ENCODE measurements around the gene TCTN2.

DNA sequence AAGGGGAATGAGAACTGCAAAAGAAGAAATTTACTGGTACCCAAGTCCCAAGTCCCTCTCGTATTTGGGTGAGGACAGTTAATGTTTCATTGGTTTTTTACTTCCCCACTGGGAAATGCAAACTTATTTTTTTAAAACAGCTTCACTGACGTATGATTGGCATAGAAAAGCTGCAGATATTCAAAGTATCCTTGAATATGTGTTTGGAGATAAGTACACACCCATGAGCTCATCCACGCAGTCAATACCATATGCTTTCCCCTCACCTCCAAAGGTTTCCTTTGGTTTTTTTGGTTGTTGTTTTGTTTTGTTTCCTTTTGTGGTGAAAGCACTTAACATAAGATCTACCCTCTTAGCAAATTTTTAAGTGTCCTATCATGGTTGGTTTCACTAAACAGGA lies 13.1 kb downstream of the TCTN2 start:
- TF ChIP-seq POLR2AphosphoS5 (IDR thresholded peaks at IDR 0.05; ENCODE audit: low read depth, low read length) (no peak), TCF7L2 (IDR thresholded peaks at IDR 0.05; ENCODE audit: borderline replicate concordance, extremely low read depth, insufficient read depth, insufficient read length) (no peak), ZFX (IDR thresholded peaks at IDR 0.05) (no peak)
- TF ChIP-seq, protein P1, sequence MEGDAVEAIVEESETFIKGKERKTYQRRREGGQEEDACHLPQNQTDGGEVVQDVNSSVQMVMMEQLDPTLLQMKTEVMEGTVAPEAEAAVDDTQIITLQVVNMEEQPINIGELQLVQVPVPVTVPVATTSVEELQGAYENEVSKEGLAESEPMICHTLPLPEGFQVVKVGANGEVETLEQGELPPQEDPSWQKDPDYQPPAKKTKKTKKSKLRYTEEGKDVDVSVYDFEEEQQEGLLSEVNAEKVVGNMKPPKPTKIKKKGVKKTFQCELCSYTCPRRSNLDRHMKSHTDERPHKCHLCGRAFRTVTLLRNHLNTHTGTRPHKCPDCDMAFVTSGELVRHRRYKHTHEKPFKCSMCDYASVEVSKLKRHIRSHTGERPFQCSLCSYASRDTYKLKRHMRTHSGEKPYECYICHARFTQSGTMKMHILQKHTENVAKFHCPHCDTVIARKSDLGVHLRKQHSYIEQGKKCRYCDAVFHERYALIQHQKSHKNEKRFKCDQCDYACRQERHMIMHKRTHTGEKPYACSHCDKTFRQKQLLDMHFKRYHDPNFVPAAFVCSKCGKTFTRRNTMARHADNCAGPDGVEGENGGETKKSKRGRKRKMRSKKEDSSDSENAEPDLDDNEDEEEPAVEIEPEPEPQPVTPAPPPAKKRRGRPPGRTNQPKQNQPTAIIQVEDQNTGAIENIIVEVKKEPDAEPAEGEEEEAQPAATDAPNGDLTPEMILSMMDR (IDR thresholded peaks at IDR 0.05 in 2 of 3, conservative IDR thresholded peaks at IDR 0.05 in 1 of 3; ENCODE audit: borderline replicate concordance in 1 of 3, insufficient read depth in 1 of 3, low read depth in 2 of 3, low read length in 2 of 3): no peak

Measured in HCT116 (cell line).